GM12892 (cell line): ENCODE data around the gene ARMH4. TPM values are rescaled to one million over a fixed set of nuclear protein-coding genes. Genes with fewer than 3 reads are reported as not detected.
A peak's percentile ranks its signal among the peaks of the same experiment; 100 is the strongest.

Experiments
- DNase-seq: peaks from one replicate; pipeline ENCODE4 v3.0.0; 2011; ENCODE audit not compliant: insufficient read length
- FAIRE-seq: peaks from 2 replicates; lab custom pipeline; 2011; peaks lifted over from hg19 to GRCh38; lab: Jason Lieb, UNC
- POLR2A ChIP-seq: IDR thresholded peaks from 2 replicates; pipeline ENCODE4 v1.6.1; 2011; ENCODE audit warnings: low read depth, low read length, control low read depth
- POLR2AphosphoS5 ChIP-seq: IDR thresholded peaks from 2 replicates; pipeline ENCODE4 v1.6.1; 2011; ENCODE audit warnings: low read depth, low read length, control low read depth
- TAF1 ChIP-seq: IDR thresholded peaks from 2 replicates; pipeline ENCODE4 v1.6.1; 2011; ENCODE audit warnings: low read depth, mild to moderate bottlenecking, control low read depth, low read length, borderline replicate concordance
- polyA plus RNA-seq: library from polyadenylated mRNA; unstranded; fragments of >200 nt; gene quantifications from one replicate; pipeline ENCODE4 v1.2.1, GENCODE V29; 2012; ENCODE audit warnings: missing spikeins, inconsistent platforms; ENCODE audit not compliant: missing spikeins

Gene ARMH4
- 0.47 TPM for polyA plus RNA-seq

- DNase-seq (peak; percentile 56), FAIRE-seq (peak; percentile 65)
- TF ChIP-seq POLR2A (no peak), TAF1 (no peak), POLR2AphosphoS5 (no peak)
These were observed at the start of gene ARMH4 for GRCh38 chr14:58152014-58152857. ARMH4 (minus strand) TSS chr14:58152213; CDS start chr14:58139358, 12,855 bp downstream.

DNA sequence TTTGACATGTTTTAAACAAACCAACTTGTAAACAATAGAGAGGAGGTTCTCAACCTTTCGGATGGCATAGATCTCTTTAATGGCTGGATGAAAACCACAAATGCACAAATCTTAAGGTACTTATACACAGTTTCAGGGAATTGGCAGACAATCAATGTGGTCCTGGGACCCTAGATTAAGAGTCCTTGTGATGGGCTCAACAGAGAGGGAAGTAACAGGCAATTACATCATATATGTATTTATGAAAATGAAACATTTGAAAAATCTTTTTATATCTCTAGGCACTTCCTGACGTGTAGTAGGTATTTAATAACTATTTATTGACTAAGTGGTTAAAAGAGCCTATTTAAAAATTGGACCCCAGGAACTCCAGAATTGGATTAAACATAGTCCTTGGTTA is 48.8 kb upstream of the ARMH4 start:
- DNase-seq (no peak), FAIRE-seq (no peak)
- TF ChIP-seq TAF1 (no peak), POLR2A (no peak), POLR2AphosphoS5 (no peak)

DNA sequence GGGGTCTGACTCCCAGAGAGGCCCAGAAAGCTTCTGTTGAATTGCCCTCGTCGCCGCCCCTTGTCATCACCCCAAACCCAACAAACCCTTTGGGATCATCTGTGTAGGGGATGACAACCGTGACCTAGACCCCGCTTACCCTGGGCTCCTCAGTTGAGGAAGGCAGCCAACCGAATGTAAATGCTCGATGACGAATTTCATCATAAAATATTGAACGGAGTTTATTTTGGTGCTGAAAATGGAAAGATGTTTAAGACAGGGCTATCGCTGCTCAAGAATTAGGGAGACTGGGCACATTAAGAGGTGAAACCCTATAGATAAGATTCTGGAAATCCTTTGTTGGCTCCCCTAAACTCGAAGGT is 48.4 kb upstream of the ARMH4 start:
- no peak for TF ChIP-seq TAF1
- no peak for TF ChIP-seq POLR2A
- TF ChIP-seq POLR2AphosphoS5: no peak
- FAIRE-seq: no peak
- DNase-seq: peak; percentile 2

- DNase-seq (peak; percentile 66), FAIRE-seq (peak; percentile 95)
- TF ChIP-seq POLR2AphosphoS5 (peak; percentile 78), TAF1 (peak; percentile 61; the same call in 1 of the 2 replicates), POLR2A (peak; percentile 87)
These were observed 47.9 kb upstream of the ARMH4 start, which contains the start of gene ACTR10 for GRCh38 chr14:58199726-58200479. ACTR10 (plus strand) TSS chr14:58200149; CDS start chr14:58200218, 69 bp downstream.

DNA sequence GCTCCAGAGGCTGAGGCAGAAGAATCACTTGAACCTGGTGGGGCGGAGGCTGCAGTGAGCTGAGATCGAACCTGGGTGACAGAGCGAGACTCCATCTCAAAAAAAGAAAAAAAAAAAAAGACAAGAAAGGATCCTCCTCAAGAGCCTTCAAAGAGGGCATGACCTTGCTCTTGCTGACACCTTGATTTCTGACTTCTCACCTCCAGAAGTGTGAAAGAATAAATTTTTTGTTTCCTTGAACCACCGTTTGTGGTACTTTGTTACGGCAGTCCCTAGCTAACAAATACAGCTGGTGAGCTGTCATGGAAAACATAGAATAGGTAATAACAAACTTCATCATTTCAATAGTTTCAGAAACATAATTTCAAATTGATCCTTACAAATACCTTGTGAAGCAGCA is 46.1 kb upstream of the ARMH4 start:
- DNase-seq (no peak), FAIRE-seq (no peak)
- TF ChIP-seq TAF1: no peak
- TF ChIP-seq POLR2AphosphoS5: no peak
- no peak for TF ChIP-seq POLR2A

GRCh38 chr14:58196198-58196597 is 44.2 kb upstream of the ARMH4 start:
- no peak for TF ChIP-seq POLR2AphosphoS5
- FAIRE-seq: no peak
- no peak for DNase-seq

GRCh38 chr14:58193542-58193941 is 41.5 kb upstream of the ARMH4 start:
- FAIRE-seq (no peak), DNase-seq (no peak)
- no peak for TF ChIP-seq POLR2AphosphoS5
- TF ChIP-seq TAF1: no peak

DNA sequence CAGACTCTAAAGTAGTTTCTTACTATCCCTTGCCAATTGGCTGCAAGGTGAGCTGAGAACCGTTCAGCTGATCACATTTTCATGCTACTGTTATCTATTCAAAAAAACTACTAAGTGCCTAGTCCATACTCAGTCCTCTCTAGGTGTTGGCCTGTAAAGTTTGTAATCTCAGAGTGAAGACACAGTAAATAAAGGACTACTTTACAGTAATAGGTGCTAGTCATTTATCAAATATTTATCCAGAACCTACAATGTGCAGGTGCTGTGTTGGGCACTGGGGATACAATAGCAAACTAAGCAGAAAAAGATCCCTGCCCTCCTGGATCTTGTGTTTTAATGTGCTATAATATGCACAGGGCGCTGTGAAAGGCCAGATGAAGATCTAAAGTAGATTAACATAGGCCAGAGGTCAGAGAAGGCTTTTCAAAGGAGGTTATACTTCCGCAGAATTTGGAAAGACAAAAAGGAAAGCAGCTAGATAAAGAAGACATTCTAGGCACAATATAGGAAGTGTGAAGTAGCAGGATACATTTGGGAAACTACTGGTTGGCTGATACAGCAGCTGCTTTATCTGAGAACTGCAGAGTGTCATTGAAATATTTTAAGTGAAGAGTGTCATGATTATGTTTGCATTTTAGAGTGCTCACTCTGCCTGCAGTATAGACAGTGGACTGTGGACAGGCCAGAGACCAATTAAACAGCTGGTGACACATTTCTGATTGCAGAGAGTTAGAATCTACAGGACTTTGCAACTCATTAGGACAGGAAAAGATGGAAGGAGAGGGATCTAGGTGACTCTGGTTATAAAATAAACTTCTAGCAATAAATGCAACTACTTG is 40.0 kb upstream of the ARMH4 start:
- FAIRE-seq (no peak), DNase-seq (no peak)
- TF ChIP-seq TAF1 (no peak), POLR2AphosphoS5 (no peak), POLR2A (no peak)

GRCh38 chr14:58189176-58189575 is 37.2 kb upstream of the ARMH4 start:
- FAIRE-seq (no peak), DNase-seq (no peak)
- no peak for TF ChIP-seq POLR2AphosphoS5
- no peak for TF ChIP-seq POLR2A
- TF ChIP-seq TAF1: no peak

GRCh38 chr14:58177125-58177524 is 25.1 kb upstream of the ARMH4 start:
- no peak for FAIRE-seq
- no peak for TF ChIP-seq TAF1
- no peak for TF ChIP-seq POLR2A
- no peak for TF ChIP-seq POLR2AphosphoS5
- DNase-seq: no peak

GRCh38 chr14:58171090-58171489 is 19.1 kb upstream of the ARMH4 start:
- FAIRE-seq (peak; percentile 53), DNase-seq (peak; percentile 26)
- TF ChIP-seq TAF1 (no peak), POLR2A (no peak), POLR2AphosphoS5 (no peak)
